DND-41 (cell line): ENCODE data around the gene IKZF2.

Experiments used
- CTCF ChIP-seq: IDR thresholded peaks from 2 replicates; pipeline ENCODE4 v1.5.1; 2012; ENCODE audit warnings: borderline replicate concordance, low read length, moderate library complexity, mild to moderate bottlenecking; ENCODE audit not compliant: poor library complexity, severe bottlenecking; ENCODE audit errors: extremely low read depth
- EZH2 ChIP-seq: IDR thresholded peaks from 3 replicates; pipeline ENCODE4 v1.6.1; 2012; ENCODE audit warnings: borderline replicate concordance, low read depth, mild to moderate bottlenecking, moderate library complexity, low read length, inconsistent platforms; ENCODE audit not compliant: severe bottlenecking

- TF ChIP-seq CTCF (no peak), EZH2 (no peak)
Measured at GRCh38 chr2:213119061-213119809, 32.2 kb downstream of the IKZF2 start.
